GM12878 (cell line): Measurements from ENCODE around the gene PRRC2B. TPM values are rescaled to one million over a fixed set of nuclear protein-coding genes. Genes with fewer than 3 reads are reported as not detected.

ENCODE experiments used
- ATAC-seq: fragments of 200-7000 bp; cut with Tn5 transposase; 3 replicates; pipeline ENCODE4 v1.9.1; 2020; ENCODE audit warnings: mild to moderate bottlenecking, moderate library complexity
- BruUV-seq: library from RNA; stranded (reverse); fragments of 400-500 nt; replicated peaks from 2 replicates; lab custom pipeline; 2021; lab: Mats Ljungman, UMichigan
- CTCF ChIA-PET: fragments of 300-600 bp; sonication (Branson Sonifier 250); formaldehyde crosslinking; extraction: SDS; loops from one replicate; lab custom pipeline; 2021; ENCODE audit warnings: inconsistent platforms; lab: Yijun Ruan, JAX
- POLR2A ChIA-PET: fragments of 350-600 bp; formaldehyde crosslinking; extraction: SDS; loops from one replicate; lab custom pipeline; 2021; ENCODE audit warnings: inconsistent platforms; lab: Charles Lee
- RAD21 ChIA-PET: fragments of 300-600 bp; sonication (Branson Sonifier 250); formaldehyde crosslinking; loops from one replicate; lab custom pipeline; 2023; ENCODE audit warnings: antibody characterized with exemption; ENCODE audit not compliant: unreplicated experiment; lab: Charles Lee
- SMC1A ChIA-PET: fragments of 300-600 bp; sonication (Branson Sonifier 250); formaldehyde crosslinking; loops from one replicate; lab custom pipeline; 2023; ENCODE audit not compliant: unreplicated experiment, uncharacterized antibody; lab: Charles Lee
- DNase-seq: peaks from one replicate; pipeline ENCODE4 v3.0.0-alpha.2; 2011; ENCODE audit warnings: low read depth, low spot score
- FAIRE-seq: peaks from 3 replicates; lab custom pipeline; 2011; peaks lifted over from hg19 to GRCh38; lab: Jason Lieb, UNC
- H2AFZ ChIP-seq: 2 replicates; pipeline ENCODE4 v1.6.0; 2011; ENCODE audit warnings: low read depth, low read length, control low read depth; ENCODE audit not compliant: control insufficient read depth
- H3K27ac ChIP-seq: 2 replicates; pipeline ENCODE4 v1.5.1; 2011; ENCODE audit warnings: control low read depth; ENCODE audit not compliant: control insufficient read depth, insufficient read depth
- H3K27me3 ChIP-seq, 2 experiments: replicated peaks in 1 of 2; 2 replicates each; pipeline versions ENCODE4 v1.6.0 to v1.6.1; 2011; ENCODE audit warnings: low read length in 1 of 2; ENCODE audit not compliant: control insufficient read depth in 2 of 2, insufficient read depth in 2 of 2
- H3K36me3 ChIP-seq, 2 experiments: 2 replicates each; pipeline ENCODE4 v1.5.1; 2011; ENCODE audit warnings: low read length in 1 of 2; ENCODE audit not compliant: control insufficient read depth in 2 of 2, insufficient read depth in 2 of 2
- H3K4me1 ChIP-seq: 2 replicates; pipeline ENCODE4 v1.6.1; 2011; ENCODE audit warnings: mild to moderate bottlenecking, low read length, moderate library complexity, mixed read lengths; ENCODE audit not compliant: control insufficient read depth, insufficient read depth
- H3K4me2 ChIP-seq: 2 replicates; pipeline ENCODE4 v1.6.0; 2011; ENCODE audit warnings: control low read depth; ENCODE audit not compliant: control insufficient read depth, insufficient read depth
- H3K4me3 ChIP-seq: fragments of 200-600 bp; sonication (generic); 2 replicates; pipeline ENCODE4 v1.5.1; 2016
- H3K79me2 ChIP-seq: 2 replicates; pipeline ENCODE4 v1.6.0; 2011; ENCODE audit warnings: low read length; ENCODE audit not compliant: control insufficient read depth, insufficient read depth
- H3K9ac ChIP-seq: 2 replicates; pipeline ENCODE4 v1.8.0; 2011; ENCODE audit warnings: low read length, control low read depth, mixed read lengths; ENCODE audit not compliant: control insufficient read depth, insufficient read depth
- H3K9me3 ChIP-seq: replicated peaks from 3 replicates; pipeline ENCODE4 v1.5.1; 2011; ENCODE audit warnings: mild to moderate bottlenecking, low read length; ENCODE audit not compliant: control insufficient read depth, insufficient read depth
- H4K20me1 ChIP-seq: 2 replicates; pipeline ENCODE4 v1.6.0; 2011; ENCODE audit not compliant: control insufficient read depth, insufficient read depth
- BACH1 ChIP-seq: fragments of 450-650 bp; IDR thresholded peaks from 2 replicates; pipeline ENCODE4 v1.6.1; 2017; ENCODE audit warnings: mild to moderate bottlenecking, borderline replicate concordance
- CBX3 ChIP-seq: fragments of 200-600 bp; sonication (generic); IDR thresholded peaks from 2 replicates; pipeline ENCODE4 v1.6.1; 2016; ENCODE audit warnings: low read depth, borderline replicate concordance
- CREM ChIP-seq: IDR thresholded peaks from 2 replicates; pipeline ENCODE4 v1.6.1; 2014; ENCODE audit warnings: antibody characterized with exemption, low read depth
- FOXM1 ChIP-seq: IDR thresholded peaks from 2 replicates; pipeline ENCODE4 v1.6.1; 2012; ENCODE audit warnings: low read depth, mild to moderate bottlenecking, inconsistent platforms, low read length, moderate library complexity
- IKZF2 ChIP-seq, 2 experiments: fragments of 450-650 bp; IDR thresholded peaks; 2 replicates each; pipeline ENCODE4 v1.6.1; 2017; ENCODE audit warnings: mild to moderate bottlenecking in 2 of 2, moderate library complexity in 2 of 2
- PML ChIP-seq: IDR thresholded peaks from 2 replicates; pipeline ENCODE4 v1.6.1; 2012; ENCODE audit warnings: low read length, inconsistent platforms
- RAD21 ChIP-seq: IDR thresholded peaks from 2 replicates; pipeline ENCODE4 v1.6.1; 2011; ENCODE audit warnings: mild to moderate bottlenecking, low read depth, low read length, moderate library complexity; ENCODE audit not compliant: insufficient read depth
- RCOR1 ChIP-seq: conservative IDR thresholded peaks from 2 replicates; pipeline ENCODE4 v1.6.1; 2012; ENCODE audit warnings: low read depth, low read length, improper control_type of control experiment
- SRF ChIP-seq, 2 experiments: IDR thresholded peaks; 2 replicates each; pipeline ENCODE4 v1.6.1; 2011; ENCODE audit warnings: low read depth in 2 of 2, low read length in 2 of 2, mild to moderate bottlenecking in 1 of 2, moderate library complexity in 1 of 2
- ZNF592 ChIP-seq: fragments of 450-650 bp; IDR thresholded peaks from 2 replicates; pipeline ENCODE4 v1.6.1; 2017; ENCODE audit warnings: mild to moderate bottlenecking, moderate library complexity
- WGBS: methylation state at CpG from one replicate; pipeline ENCODE4 v1.1.6; 2016; ENCODE audit warnings: low lambda C conversion rate; ENCODE audit not compliant: insufficient replicate concordance, insufficient coverage; ENCODE audit errors: missing lambda C conversion rate; 5-methylcytosine and 5-hydroxymethylcytosine counted together
- in situ Hi-C: fragments of 300-500 bp; cut with MboI; formaldehyde crosslinking; loops from 9 replicates; pipeline ENCODE4 v1.14.3; 2018; ENCODE audit warnings: mixed read lengths
- intact Hi-C: fragments of 100-400 bp; cut with micrococcal nuclease; formaldehyde crosslinking; loops from one replicate; pipeline ENCODE4 v1.14.2; 2022; ENCODE audit not compliant: unreplicated experiment
- polyA plus RNA-seq, 11 experiments: library from polyadenylated mRNA; depleted of rRNA in 4 of 11; unstranded in 6 of 11; stranded (reverse) in 5 of 11; fragments of >200 nt; fragmentation: Nextera tagmentation in 4 of 11; fragmentation: Illumina TruSeq in 1 of 11; extraction: Ambion mirVana in 4 of 11; extraction: Trizol in 1 of 11; gene quantifications; 1 replicate in 1 of 11; 2 replicates in 10 of 11; pipeline versions ENCODE4 v1.2.1 to v1.2.3, GENCODE V29; 2011 to 2016; ENCODE audit warnings: inconsistent platforms in 2 of 11, missing spikeins in 2 of 11, low read depth in 1 of 11
- total RNA-seq, 4 experiments: library from RNA; depleted of rRNA in 3 of 4; stranded (reverse); fragments of >200 nt in 3 of 4; fragmentation: Illumina TruSeq in 1 of 4; extraction: Trizol in 1 of 4; gene quantifications; 2 replicates each; pipeline versions ENCODE4 v1.2.1 to v1.2.3, GENCODE V29; 2013 to 2021
- TF ChIP-seq, protein P1 (sequence below): IDR thresholded peaks from 2 replicates; pipeline ENCODE4 v1.6.1; 2011; ENCODE audit warnings: borderline replicate concordance, low read depth, mild to moderate bottlenecking, moderate library complexity, low read length; ENCODE audit not compliant: insufficient read depth, poor library complexity, severe bottlenecking

The PRRC2B gene
- total and polyA plus RNA-seq, 10 of the 15 experiments (the other 5 are each of a cell fraction or from before 2014, with no cell fraction given), result 0.84 to 155 (median 28.7) TPM

DNA sequence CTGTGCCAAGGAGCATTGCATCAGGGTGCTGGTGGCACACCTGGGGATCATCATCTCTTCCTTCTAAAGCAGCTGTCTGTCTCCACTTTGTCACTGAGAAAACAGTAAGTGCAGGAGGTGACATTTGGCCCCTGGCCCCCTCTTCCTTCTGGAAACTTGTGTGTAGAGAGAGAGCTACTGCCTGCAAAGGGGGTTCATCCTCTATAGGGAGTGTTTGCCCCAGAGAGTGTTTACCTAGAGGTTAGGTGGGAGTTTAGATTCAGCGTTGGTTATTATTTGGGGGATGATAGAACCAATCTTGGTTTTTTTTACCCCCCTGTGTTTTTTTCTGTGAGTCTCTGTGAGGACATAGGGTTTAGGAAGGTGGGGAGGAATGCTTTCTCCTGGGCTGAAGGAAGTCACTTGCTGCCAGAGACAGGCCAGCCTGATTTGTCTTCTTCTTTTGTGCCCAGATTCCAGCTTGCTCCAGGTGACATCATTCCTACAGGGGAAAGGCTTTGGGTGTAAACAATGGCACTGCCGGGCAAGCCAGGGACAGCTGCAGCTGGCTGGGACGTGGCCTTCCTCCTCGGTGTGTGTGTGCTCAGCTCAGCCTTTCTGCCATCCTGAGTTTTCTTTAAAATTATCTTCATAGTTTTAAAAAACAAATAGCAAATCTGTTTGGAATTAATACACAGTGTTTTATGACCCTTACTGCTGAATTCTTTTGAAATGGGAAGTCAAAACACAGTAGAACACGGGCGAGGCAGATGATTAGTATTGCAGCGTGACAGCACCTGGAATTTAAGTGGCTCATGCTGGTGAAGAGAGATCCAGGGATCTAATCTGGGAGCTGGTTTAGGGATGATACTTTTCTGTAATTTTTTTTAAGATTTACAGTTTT, 24.5 kb downstream of the PRRC2B start:
- no TSS peak for BruUV-seq
- H3K4me1 ChIP-seq, result peaks cover 16% of the 10 kb centered on the region
- SMC1A ChIA-PET, result interaction anchor here (0.6 to 1.6 kb wide), 4 partner anchors 14 to 75 kb away, joined by 3 to 4 read pairs (median 4); no protein-coding TSS in a partner anchor
- 62% methylated on average over 7 of the region's 7 CpGs for WGBS
- DNase-seq, result no peak
- peak overlapping the region; percentile 68; the same call in 1 of the 2 replicates for H3K4me2 ChIP-seq
- no peak for FAIRE-seq
- no peaks in the 10 kb centered on the region for H3K9me3 ChIP-seq
- RAD21 ChIA-PET, result no interaction called here
- no peak overlapping the region for H3K9ac ChIP-seq
- CTCF ChIA-PET, result interaction anchor here (0.6 to 1.9 kb wide), 4 partner anchors 21 to 327 kb away, joined by 3 to 5 read pairs (median 4); no protein-coding TSS in a partner anchor
- peaks cover 16% of the 10 kb centered on the region in 2 experiments; a peak in 3 of 4 replicates for H3K36me3 ChIP-seq
- no peaks in the 10 kb centered on the region for H3K27me3 ChIP-seq
- H4K20me1 ChIP-seq, result peaks cover 21% of the 10 kb centered on the region
- no peak for TF ChIP-seq RAD21
- TF ChIP-seq IKZF2 (IDR thresholded peaks at IDR 0.05), result no peak
- TF ChIP-seq, protein P1, sequence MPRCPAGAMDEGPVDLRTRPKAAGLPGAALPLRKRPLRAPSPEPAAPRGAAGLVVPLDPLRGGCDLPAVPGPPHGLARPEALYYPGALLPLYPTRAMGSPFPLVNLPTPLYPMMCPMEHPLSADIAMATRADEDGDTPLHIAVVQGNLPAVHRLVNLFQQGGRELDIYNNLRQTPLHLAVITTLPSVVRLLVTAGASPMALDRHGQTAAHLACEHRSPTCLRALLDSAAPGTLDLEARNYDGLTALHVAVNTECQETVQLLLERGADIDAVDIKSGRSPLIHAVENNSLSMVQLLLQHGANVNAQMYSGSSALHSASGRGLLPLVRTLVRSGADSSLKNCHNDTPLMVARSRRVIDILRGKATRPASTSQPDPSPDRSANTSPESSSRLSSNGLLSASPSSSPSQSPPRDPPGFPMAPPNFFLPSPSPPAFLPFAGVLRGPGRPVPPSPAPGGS, result no peak
- TF ChIP-seq BACH1, result no peak
- no peak for TF ChIP-seq FOXM1
- TF ChIP-seq CBX3, result no peak
- no peak for TF ChIP-seq RCOR1
- no peak for TF ChIP-seq ZNF592
- TF ChIP-seq CREM, result no peak
- TF ChIP-seq SRF (IDR thresholded peaks at IDR 0.05; ENCODE audit: low read depth in 2 of 2, low read length in 2 of 2), result no peak
- TF ChIP-seq PML, result no peak
- H3K4me3 ChIP-seq, result no peak overlapping the region
- POLR2A ChIA-PET, result interaction anchor here (2.3 kb wide), 1 partner anchor 13 kb away, joined by 5 read pairs; no protein-coding TSS in a partner anchor
- H3K79me2 ChIP-seq, result peaks cover 93% of the 10 kb centered on the region
- ATAC-seq, result no peak
- intact Hi-C loops, result no loop called here
- in situ Hi-C loops, result no loop called here
- H2AFZ ChIP-seq, result no peak overlapping the region
- no peak overlapping the region for H3K27ac ChIP-seq
